HG03108 (cell line): Measurements from ENCODE around the gene FARP2.
"Not testable (repeated sequence)": the region's sequence is repeated elsewhere in the genome, so short reads cannot be mapped to it uniquely, and the experiment has no call there.

Experiments used
- ATAC-seq: cut with Tn5 transposase; IDR thresholded peaks from one replicate; pipeline ENCODE4 v1.9.1; 2021; ENCODE audit warnings: moderate library complexity; ENCODE audit not compliant: unreplicated experiment

The FARP2 gene

DNA sequence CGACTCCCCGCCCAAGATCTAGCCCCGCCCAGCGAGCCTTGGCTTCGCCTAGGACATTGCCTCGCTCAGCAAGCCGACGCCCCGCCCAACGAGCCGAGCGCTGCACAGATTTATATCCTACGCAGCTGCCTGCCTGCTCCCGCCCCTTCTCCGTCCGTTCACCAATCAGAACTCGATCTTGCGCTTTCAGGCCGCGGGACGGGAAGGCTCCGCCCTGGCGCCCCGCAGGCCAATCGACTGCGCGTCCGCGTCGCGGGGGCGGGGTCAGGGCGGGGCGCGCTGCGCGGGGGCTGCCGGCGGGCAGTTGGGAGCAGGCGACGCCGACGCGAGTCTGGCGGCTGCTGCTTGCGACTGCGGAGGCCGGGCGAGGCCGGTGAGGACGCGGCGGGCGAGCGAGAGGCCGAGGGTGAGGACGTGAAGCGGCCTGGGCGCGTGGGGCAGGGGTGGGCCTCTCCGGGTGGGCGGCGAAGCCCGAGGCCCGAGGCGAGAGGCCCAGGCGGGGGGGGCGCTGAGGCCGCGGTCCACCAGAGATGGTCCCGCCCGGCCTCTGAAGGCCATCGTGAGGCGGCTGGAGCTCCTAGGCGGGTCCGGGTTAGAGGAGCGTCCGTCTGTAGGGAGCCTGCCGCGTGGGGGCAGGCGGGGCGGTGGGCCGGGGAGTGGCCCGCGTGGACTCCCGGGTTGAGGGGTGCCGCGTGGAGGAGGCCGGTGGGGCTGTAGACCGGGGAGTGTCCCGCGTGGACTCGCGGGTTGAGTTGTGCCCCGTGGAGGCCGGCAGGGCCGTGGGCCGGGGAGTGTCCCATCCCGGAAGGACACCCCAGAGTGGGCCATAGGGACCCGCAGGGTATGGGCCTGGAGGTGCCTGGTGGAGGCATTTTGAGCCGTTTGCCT lies at the start of gene FARP2:
FARP2 (plus strand) TSS at position 303 of the 888 bp plus-strand sequence. CDS start 16,823 bp downstream, outside the sequence.
- peak; percentile 86 for ATAC-seq

DNA sequence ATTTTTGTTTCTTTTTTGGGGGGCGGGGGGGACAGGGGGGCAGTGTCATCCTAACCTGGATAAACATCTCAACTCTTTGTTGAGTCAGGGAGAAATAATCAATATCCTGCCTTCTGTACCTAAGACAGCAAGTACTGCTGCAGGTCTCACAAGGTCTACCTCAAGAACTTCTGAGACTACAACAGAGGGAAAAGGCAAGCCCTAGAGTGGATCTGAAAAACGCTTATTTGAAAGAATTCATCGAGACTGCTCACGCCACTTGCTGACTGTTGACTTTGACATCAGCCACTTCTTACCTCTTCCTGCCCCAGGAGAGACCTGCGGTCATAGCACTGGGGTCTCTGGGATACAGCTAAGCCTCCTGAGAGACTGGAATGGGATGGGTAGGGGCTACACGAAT lies 49.0 kb upstream of the FARP2 start:
- no peak for ATAC-seq

DNA sequence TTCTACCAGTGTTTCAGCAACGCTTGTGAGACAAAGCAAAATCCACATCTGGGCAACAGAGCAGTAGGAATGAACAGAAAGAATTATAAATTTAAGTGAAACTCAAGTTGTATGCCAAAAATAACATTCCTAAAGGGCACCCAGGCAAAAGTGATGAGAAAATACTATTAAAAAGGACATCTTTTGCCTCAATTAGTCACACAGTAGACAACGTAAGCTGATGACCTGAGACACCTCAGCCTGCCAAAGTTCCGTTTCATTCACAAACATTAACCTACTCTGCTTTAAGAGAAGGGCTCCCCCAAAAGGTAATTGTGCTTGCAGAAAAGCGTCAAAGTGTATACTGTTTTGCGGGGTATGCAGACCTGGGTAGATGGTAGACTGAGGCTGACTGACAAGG lies 47.8 kb upstream of the FARP2 start:
- no peak for ATAC-seq

- ATAC-seq, result no peak
These were observed 47.1 kb upstream of the FARP2 start for GRCh38 chr2:241308832-241309500.

DNA sequence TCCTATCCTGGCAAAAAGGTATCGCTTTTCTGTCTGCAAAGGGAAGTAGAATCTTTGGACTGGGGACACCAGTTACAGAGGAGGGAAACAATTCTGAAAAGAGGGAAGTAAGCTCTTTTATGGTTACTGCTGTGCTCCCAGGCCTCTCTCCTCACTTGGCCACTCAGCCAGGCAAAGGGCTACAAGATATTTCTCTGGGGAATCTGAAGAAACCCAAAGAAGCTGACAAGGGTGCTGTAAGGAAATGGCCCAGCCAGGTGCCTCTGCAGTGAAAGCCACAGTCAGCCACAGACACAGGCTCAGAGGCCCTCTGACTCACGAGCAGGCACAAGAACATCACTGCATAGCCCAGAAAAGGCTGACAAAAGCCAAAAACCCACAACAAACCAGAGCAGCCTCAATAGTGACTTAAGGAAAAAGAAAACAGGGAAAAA lies 46.4 kb upstream of the FARP2 start:
- peak; percentile 64 for ATAC-seq

GRCh38 chr2:241310917-241311566 lies 45.0 kb upstream of the FARP2 start:
- ATAC-seq, result no peak

DNA sequence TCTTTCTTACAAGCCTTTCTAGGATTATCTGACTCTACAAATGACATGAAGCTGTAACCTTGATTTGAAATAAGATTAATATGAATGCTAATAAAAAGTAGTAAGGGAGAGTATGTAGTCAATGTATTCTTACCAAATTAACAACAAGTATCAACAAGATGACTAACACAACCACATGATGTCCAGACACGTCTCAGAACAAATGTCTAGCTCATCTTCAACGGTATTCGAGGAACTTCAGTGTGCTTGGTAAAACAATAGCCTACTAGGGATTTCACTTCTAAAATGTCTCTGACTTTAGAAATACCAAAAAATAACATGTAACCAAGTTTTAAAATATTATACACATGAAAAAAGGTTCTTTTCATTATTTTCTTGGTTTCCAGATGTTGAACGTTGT lies 44.0 kb upstream of the FARP2 start:
- no peak for ATAC-seq

GRCh38 chr2:241313543-241314095 lies 42.5 kb upstream of the FARP2 start:
- ATAC-seq, result no peak

GRCh38 chr2:241314226-241315092 lies 41.6 kb upstream of the FARP2 start:
- ATAC-seq, result no peak

DNA sequence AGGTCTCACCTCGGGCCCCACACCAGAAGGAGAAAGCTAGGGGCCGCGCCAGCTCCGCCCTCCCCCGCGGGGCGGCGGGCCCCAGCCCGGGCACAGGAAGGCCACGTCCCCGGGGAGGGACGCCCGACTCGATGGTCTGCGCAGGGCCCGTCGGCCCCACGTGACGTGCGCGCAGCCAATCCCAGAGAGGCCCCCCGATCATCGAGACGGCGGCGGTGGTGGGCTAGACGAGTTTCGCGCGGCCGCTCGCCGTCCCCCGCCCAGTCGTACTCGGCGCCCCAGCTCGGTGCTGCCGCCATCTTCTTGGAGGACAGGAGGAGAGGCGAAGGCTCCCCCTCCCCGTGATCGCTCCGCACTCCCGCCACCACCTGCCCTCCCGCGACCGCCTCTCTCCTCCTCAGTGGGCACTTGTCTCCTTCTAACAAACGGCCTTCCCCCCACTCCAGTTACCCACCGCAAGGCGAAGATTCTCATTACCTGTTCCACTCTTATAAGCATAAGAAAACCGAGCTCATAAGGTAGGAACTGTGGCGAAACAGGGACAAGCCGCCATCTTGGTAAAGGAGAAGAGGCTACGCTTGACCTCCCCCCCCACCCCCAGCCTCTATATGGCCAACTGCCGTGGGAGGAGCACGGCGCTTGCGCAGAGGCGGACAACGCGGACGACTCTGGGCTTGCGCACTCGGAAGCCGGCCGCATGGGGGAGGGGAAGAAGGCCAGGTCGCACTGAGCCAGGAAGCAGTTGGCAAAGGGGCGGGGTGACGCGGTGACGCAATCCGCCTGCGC lies 40.8 kb upstream of the FARP2 start, which contains the start of gene HDLBP:
HDLBP (minus strand) TSS at position 580 of the 786 bp plus-strand sequence. CDS start 48,803 bp downstream, outside the sequence.
- ATAC-seq, result peak; percentile 73

DNA sequence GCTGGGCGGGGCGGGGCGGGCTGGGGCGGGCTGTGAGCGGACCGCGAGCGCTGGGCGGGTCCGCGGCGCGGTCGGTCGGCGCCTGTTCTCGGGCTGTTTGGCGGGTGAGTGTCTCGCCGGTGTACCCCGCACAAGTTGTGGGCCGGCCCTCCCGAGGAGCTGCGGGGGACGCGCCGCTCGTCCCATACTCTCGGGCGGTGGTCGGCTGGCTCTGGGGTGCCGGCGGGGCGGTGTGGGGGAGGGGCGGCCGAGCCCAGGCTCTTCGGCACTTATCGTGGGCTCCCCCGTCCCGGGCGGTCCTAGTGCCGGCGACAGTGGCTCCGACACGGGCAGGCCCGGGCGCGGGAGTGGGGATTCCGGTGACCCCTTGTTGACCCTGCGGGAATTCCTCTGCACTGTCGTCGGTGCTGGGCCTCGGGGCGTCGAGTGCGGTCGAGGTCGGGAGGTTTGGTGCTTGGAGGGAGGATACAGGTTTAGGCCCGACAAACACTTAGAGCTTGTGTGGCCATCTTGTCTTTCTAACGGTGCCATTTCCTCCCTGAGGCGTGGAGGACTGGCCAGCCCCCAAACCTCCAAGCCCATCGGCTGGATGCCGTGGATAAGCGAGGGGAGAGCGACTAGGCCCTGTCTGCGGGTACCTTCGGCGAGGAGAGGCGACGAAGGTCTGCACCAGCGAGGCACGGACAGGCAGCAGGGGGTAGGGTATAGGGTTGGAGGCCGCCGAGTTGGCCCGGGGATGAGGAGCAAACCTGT lies 40.0 kb upstream of the FARP2 start, which contains the start of gene SEPTIN2:
SEPTIN2 (plus strand) TSS at position 47 of the 753 bp plus-strand sequence. CDS start 8,308 bp downstream, outside the sequence.
- ATAC-seq, result peak; percentile 27

GRCh38 chr2:241316825-241317224 lies 39.3 kb upstream of the FARP2 start:
- ATAC-seq, result no peak

DNA sequence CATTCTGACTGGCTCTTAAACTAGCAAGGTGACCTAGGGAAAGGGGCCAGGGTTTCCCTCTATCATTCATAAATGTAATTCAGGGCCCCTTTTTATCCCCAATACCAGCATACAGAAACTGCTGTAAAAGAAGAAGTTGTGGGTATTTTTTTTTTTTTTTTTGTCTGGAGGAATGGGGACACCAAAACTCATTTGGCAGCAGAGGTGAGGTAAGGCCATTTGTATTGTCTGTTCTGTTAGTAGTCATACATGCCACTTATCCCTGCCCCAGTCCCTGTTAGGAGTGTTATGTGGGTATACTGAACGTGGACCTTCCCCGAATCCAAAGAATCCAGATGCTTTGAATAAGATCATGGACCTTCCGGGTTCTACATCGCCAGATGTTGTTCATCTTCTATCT lies 38.7 kb upstream of the FARP2 start:
- ATAC-seq, result no peak

GRCh38 chr2:241318830-241319229 lies 37.3 kb upstream of the FARP2 start:
- ATAC-seq, result not testable (repeated sequence)

GRCh38 chr2:241320394-241320793 lies 35.7 kb upstream of the FARP2 start:
- no peak for ATAC-seq

DNA sequence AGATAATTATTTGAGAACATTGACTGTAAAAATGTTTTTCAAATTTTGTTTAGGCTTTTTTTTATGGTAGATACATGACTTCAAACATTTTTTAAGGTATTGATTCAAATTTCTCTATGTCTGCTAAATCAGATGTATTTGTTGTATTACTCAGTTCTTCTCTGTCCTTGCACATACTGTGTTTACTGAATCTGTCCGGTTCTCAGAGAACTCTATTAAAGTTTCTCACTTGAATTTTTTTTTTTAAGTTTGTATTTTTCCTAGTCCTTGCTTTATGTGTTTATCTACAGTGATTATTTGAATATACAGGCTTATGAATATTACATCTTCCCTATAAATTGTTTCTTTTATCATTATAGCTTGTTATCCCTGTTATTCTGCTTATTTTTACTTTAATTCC lies 35.1 kb upstream of the FARP2 start:
- no peak for ATAC-seq

- no peak for ATAC-seq
These were observed 34.2 kb upstream of the FARP2 start for GRCh38 chr2:241321886-241322285.

- no peak for ATAC-seq
These were observed 32.3 kb upstream of the FARP2 start for GRCh38 chr2:241323778-241324177.

DNA sequence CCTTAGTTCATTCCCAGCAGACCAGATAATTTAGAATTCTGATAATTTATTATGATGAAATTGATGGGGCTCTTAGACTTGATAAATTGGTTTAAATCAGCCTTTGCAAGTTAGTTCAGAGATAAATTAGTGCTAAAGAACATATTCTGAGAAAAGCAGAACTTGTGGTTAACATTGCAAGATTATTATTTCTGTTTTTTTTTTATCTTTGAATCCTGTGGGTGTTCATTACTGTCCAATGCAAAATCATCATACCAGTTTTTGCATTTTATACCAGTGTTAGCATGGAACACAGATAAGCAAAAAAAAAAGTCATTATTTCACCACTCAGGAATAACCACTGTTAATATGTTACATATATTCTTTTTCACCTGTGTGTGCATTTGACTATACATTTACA lies 31.3 kb upstream of the FARP2 start:
- ATAC-seq, result no peak
